ENCODE results near the gene NDUFB3. TPM values are rescaled to one million over a fixed set of nuclear protein-coding genes. Genes with fewer than 3 reads are reported as not detected.
"Not testable (repeated sequence)": the region's sequence is repeated elsewhere in the genome, so short reads cannot be mapped to it uniquely, and the experiment has no call there.

NDUFB3 gene
- total RNA-seq: 541 TPM
- long read RNA-seq, transcript NDUFB3-201 (3 exons, 755 nt): major isoform, 141 of 149 reads
- long read RNA-seq, partial matches to known transcripts: 2 of 149 reads
- long read RNA-seq, other reads (novel, unspliced or antisense): 6 of 149 reads

GRCh38 chr2:201071479-201072200 is at the start of gene NDUFB3, which contains the start of gene HYCC2:
Gene NDUFB3 (plus strand): TSS chr2:201072001. CDS start chr2:201078883, 6,882 bp downstream.
Gene HYCC2 (minus strand): TSS chr2:201071671. CDS start chr2:201024009, 47,662 bp downstream.
- DNase-seq (peak; percentile 94), ATAC-seq (ENCODE audit: poor library complexity) (peak; percentile 99)
- intact Hi-C loops (cut with DNase I): loop anchor here (5.0 to 10.0 kb wide), 5 partner anchors 46 to 169 kb away; partner anchors contain the start of genes CFLAR and ORC2

GRCh38 chr2:201024518-201024917 is 47.3 kb upstream of the NDUFB3 start:
- no peak for ATAC-seq (ENCODE audit: poor library complexity)
- no peak for DNase-seq
- intact Hi-C loops (cut with DNase I): no loop called here

GRCh38 chr2:201034355-201034754 is 37.4 kb upstream of the NDUFB3 start:
- ATAC-seq (ENCODE audit: poor library complexity); intact Hi-C loops (cut with DNase I); DNase-seq: not testable (repeated sequence)

GRCh38 chr2:201038361-201038760 is 33.4 kb upstream of the NDUFB3 start:
- DNase-seq; ATAC-seq (ENCODE audit: poor library complexity); intact Hi-C loops (cut with DNase I): not testable (repeated sequence)

- ATAC-seq (ENCODE audit: poor library complexity) (no peak), DNase-seq (no peak)
- intact Hi-C loops (cut with DNase I): no loop called here
Measured at GRCh38 chr2:201038855-201039254, 32.9 kb upstream of the NDUFB3 start.

- no peak for ATAC-seq (ENCODE audit: poor library complexity)
- no peak for DNase-seq
- intact Hi-C loops (cut with DNase I): no loop called here
Measured at GRCh38 chr2:201040867-201041628, 30.8 kb upstream of the NDUFB3 start.

- intact Hi-C loops (cut with DNase I); DNase-seq; ATAC-seq (ENCODE audit: poor library complexity): not testable (repeated sequence)
Measured at GRCh38 chr2:201042451-201042850, 29.4 kb upstream of the NDUFB3 start.

GRCh38 chr2:201043050-201043449 is 28.8 kb upstream of the NDUFB3 start:
- ATAC-seq (ENCODE audit: poor library complexity); DNase-seq; intact Hi-C loops (cut with DNase I): not testable (repeated sequence)

- no peak for ATAC-seq (ENCODE audit: poor library complexity)
- intact Hi-C loops (cut with DNase I): no loop called here
- DNase-seq: no peak
Measured at GRCh38 chr2:201046881-201047280, 24.9 kb upstream of the NDUFB3 start.

- intact Hi-C loops (cut with DNase I): no loop called here
- no peak for ATAC-seq (ENCODE audit: poor library complexity)
- no peak for DNase-seq
Measured at GRCh38 chr2:201049455-201049854, 22.3 kb upstream of the NDUFB3 start.

- intact Hi-C loops (cut with DNase I): no loop called here
- peak; percentile 30 for ATAC-seq (ENCODE audit: poor library complexity)
- no peak for DNase-seq
Measured at GRCh38 chr2:201057087-201057521, 14.7 kb upstream of the NDUFB3 start.

- ATAC-seq (ENCODE audit: poor library complexity) (peak; percentile 23), DNase-seq (no peak)
- intact Hi-C loops (cut with DNase I): no loop called here
Measured at GRCh38 chr2:201057715-201058248, 14.0 kb upstream of the NDUFB3 start.

GRCh38 chr2:201058914-201059313 is 12.9 kb upstream of the NDUFB3 start:
- ATAC-seq (ENCODE audit: poor library complexity) (peak; percentile 55), DNase-seq (no peak)
- intact Hi-C loops (cut with DNase I): no loop called here

- no peak for ATAC-seq (ENCODE audit: poor library complexity)
- DNase-seq: no peak
- intact Hi-C loops (cut with DNase I): no loop called here
Measured at GRCh38 chr2:201059961-201060755, 11.6 kb upstream of the NDUFB3 start.

- ATAC-seq (ENCODE audit: poor library complexity); intact Hi-C loops (cut with DNase I); DNase-seq: not testable (repeated sequence)
Measured at GRCh38 chr2:201063516-201063915, 8.3 kb upstream of the NDUFB3 start.

GRCh38 chr2:201064797-201065329 is 6.9 kb upstream of the NDUFB3 start:
- intact Hi-C loops (cut with DNase I): no loop called here
- DNase-seq (no peak), ATAC-seq (ENCODE audit: poor library complexity) (no peak)

- peak; percentile 12 for ATAC-seq (ENCODE audit: poor library complexity)
- no peak for DNase-seq
- intact Hi-C loops (cut with DNase I): loop anchor here (5.0 to 10.0 kb wide), 5 partner anchors 46 to 169 kb away; partner anchors contain the start of genes CFLAR and ORC2
Measured at GRCh38 chr2:201070948-201071478, 788 bp upstream of the NDUFB3 start.

GRCh38 chr2:201072201-201072530 is 365 bp downstream of the NDUFB3 start:
- no peak for ATAC-seq (ENCODE audit: poor library complexity)
- intact Hi-C loops (cut with DNase I): loop anchor here (5.0 to 10.0 kb wide), 5 partner anchors 45 to 170 kb away; partner anchors contain the start of genes CFLAR and ORC2
- no peak for DNase-seq
